OCI-LY1 (cell line): ENCODE data around the gene TTBK1.

Source experiments
- EZH2 ChIP-seq: fragments of 200-600 bp; sonication (generic), shearing (Covaris generic); IDR thresholded peaks from 2 replicates; pipeline ENCODE4 v1.8.0; 2017; ENCODE audit warnings: borderline replicate concordance, mixed run types, mild to moderate bottlenecking, antibody characterized with exemption, low read length, moderate library complexity, mixed read lengths
- TF ChIP-seq, protein P1 (sequence below): fragments of 200-600 bp; sonication (generic), shearing (Covaris generic); IDR thresholded peaks from 2 replicates; pipeline ENCODE4 v1.5.1; 2017; ENCODE audit warnings: mild to moderate bottlenecking, antibody characterized with exemption, low read length, moderate library complexity, mixed read lengths

DNA sequence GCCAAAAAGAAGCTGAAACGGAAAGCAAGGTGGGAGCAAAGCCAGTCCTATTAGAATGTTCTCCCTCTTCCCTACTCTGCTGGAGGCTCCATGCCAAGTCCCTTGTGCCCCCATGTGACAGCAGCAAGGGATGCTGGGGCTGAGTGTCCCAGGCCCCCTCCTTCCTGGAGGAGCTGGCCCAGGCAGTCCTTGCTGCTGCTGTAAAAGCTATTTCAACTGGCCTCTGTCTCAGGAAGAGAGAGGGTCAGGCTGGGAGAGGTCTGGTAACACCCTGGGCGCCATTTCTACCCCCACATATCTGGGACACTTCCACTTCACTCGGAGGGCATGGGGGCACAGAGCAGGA lies 25.0 kb downstream of the TTBK1 start:
- TF ChIP-seq EZH2 = no peak
- TF ChIP-seq, protein P1, sequence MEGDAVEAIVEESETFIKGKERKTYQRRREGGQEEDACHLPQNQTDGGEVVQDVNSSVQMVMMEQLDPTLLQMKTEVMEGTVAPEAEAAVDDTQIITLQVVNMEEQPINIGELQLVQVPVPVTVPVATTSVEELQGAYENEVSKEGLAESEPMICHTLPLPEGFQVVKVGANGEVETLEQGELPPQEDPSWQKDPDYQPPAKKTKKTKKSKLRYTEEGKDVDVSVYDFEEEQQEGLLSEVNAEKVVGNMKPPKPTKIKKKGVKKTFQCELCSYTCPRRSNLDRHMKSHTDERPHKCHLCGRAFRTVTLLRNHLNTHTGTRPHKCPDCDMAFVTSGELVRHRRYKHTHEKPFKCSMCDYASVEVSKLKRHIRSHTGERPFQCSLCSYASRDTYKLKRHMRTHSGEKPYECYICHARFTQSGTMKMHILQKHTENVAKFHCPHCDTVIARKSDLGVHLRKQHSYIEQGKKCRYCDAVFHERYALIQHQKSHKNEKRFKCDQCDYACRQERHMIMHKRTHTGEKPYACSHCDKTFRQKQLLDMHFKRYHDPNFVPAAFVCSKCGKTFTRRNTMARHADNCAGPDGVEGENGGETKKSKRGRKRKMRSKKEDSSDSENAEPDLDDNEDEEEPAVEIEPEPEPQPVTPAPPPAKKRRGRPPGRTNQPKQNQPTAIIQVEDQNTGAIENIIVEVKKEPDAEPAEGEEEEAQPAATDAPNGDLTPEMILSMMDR = no peak
